Ecto neural progenitor cell (in vitro differentiated cells): ENCODE results near the gene FBXL17.

Experiments
- DNase-seq: peaks from one replicate; pipeline ENCODE4 v3.0.0-alpha.2; 2018; ENCODE audit warnings: low spot score

Gene FBXL17

DNA sequence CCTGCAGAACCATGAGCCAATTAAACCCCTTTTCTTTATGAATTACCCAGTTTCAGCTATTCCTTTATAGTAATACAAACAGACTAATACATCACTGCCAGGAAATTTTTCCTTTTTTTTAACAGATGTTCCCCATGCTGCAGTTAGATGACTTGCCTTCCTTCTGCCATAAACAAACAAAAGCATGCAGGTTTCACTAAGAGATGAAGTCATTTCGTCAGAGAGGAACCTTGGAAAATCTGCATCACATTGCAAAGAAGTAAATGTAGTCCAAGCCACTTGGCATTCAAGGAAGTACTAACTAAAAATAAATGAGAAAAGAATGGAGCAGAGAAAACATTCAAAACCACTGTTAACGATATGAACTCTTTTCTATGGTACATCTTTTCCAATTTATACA, 517.1 kb downstream of the FBXL17 start:
- no peak for DNase-seq

DNA sequence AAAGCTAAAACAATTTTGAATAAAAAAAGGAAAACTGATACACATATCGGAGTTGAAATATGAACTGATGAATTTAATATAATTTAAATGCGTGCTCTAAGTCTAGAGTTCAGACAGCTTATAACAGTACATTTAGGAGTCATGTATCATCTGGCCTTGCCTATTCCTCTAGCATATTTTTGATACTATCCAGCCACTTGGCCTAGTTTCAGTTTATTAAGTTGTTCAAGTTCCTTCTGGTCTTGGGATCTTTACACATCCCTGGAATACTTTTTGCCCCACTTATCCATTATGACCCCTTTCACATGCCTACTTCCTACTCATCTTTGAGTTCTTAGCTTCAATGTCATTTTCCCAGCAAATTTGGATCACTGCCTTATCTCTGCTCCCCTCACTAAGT, 518.8 kb downstream of the FBXL17 start:
- DNase-seq, result no peak

DNA sequence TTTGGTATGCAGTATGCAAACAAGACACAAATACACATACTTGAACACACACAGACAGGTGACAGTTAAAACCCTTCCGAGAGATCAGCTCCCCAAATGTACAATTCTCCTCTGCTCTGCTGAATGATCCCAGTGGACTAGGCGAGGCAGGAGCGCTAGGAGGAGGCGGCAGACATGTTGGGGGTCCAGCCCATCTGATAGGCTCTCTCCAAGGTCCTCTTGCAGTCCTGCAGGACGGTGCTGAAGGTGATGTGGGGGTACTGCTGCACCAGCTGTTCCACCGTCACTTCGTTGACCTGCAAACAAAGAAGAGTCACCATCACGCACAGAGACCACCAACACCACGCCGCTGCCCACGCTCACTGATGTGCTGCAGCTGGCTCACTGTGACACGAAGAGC, 520.3 kb downstream of the FBXL17 start:
- no peak for DNase-seq

DNA sequence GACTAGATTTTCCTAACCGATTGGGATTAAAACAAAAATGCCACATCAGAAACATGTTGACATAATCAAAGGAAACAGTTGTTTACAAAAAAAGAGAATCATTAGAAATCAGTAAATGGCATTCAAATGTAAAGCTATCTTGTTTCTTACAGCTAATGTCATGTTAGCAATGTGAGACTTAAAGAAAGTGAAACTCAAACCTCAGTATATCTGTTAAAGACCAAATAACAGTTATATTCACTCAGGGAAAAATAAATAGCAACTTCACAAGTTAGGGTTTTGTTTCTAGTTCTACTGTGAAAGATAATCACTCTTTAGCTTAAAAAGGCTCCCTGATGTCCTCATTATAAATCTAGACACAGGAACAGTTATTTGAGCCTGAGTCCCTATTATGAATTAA, 521.9 kb downstream of the FBXL17 start:
- no peak for DNase-seq

DNA sequence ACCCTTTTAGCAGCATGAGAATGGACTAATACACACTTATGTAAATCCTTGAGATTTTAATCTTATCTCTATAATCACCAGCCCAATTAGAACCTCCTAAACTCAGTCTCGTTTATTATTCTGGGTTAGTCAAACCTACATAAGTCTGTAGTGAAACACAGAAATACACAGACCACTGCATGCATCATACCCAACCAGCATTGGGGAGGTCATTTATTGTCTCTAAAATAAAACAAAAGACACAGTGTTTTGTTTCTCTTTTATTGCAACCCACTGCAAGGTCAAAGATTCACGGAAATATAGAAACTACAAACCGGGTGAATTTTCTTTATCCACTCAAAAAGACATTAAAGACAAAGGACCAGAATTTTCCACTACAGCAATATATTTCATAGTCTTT, 523.1 kb downstream of the FBXL17 start:
- DNase-seq, result no peak

DNA sequence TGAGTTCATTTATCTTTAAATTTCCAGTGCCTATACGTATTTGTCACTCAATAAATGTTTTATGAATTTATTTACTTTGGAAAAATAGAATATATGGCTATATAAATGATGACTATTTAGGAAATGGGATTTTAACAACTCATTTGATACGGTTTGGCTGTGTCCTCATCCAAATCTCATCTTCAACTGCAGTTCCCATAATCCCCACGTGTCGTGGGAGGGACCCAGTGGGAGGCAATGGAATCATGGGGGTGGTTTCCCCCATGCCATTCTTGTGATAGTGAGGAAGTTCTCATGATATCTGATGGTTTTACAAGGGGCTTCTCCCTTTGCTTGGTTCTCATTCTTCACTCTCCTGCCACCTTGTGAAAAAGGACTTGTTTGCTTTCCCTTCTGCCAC, 523.6 kb downstream of the FBXL17 start:
- DNase-seq, result no peak

DNA sequence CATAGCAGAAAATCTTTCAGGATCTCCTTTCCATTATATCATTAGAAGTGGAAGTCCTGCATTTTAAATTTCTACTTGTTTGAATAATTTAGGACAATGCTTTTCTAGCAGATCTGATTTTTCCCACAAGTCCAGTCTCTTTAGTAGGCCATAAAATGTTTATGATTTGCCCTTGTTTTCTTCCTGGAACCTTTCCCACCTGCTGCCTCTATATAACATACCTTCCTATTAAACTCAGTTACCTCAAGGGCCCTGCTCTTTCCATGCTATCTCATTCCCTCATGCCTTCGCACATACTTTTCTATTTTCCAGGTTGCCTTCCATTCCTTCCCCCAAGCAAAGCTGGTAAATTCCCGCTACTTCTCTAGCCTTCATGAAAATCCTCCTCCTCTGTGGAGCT, 524.1 kb downstream of the FBXL17 start:
- DNase-seq, result no peak

DNA sequence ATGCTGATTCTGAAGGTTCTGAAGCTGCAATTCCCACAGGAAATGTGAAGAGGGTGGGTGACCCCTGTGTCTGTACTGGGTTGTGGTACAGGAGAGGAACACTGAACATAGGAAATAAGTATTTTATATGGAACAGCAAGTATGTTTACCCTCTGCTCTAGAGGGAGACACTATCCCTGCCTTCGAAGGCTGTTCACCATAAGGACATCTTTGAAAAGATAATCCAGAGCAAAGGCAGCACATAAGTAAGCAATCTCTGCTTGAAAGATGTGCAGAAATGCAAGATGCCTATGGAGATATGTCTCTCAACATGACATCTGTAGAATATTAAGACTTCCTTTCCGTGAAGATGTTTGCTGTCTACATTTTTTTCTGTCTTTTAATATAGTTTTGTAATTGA, 526.7 kb downstream of the FBXL17 start:
- no peak for DNase-seq

DNA sequence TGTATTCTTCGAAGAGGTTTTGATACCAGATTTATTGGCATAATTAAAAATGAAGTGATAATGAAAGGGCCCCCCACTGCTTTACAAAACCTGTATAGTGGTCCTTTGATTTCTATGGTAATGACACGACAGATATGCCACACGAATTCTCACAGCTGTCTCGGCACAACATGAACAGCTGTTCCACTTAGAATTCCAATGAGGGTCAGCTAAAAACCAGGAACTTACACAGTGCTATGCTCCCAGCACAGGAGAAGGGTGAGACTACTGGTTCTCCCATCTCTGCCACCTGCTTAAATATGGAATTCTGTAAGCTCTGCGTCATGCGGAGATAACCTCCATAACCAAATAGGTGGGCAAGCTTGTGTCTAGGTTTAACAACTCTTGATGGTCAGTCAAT, 528.2 kb downstream of the FBXL17 start:
- DNase-seq, result no peak

DNA sequence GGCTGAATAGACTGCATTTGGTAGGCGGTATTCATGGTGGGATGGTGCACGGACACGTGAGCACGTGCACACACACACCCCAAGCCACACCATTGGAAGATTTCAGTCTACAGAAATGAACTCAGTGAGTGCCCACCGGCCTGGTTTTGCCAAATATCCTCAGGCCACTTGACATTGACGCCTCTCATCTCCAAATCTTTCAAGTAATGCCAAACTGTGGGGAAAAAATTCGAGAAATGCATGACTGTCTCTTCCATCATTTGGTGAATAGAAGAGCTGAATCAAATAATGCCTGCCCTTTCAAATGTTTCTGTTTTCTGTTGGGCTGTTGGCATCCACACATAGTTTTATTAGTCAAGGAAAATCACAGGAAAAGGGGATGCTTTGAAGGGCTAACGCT, 528.9 kb downstream of the FBXL17 start:
- DNase-seq, result no peak

DNA sequence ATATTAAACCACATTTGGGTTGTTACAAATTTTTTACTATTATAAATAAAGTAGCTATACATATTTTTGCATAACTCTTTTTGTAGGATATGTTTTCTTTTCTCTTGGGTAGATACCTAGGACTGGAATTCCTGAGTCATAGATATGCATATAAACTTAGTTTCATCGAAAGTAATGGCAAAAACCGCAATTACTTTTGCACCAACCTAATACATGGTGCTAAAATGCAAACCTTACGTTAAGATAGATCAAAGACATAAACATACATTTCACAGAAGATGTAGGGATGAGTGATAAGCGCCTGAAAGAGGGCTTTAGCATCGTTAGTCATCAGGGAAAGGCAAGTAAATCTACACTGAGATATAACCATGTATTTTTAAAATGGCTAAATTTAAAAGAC, 532.8 kb downstream of the FBXL17 start:
- DNase-seq, result no peak

DNA sequence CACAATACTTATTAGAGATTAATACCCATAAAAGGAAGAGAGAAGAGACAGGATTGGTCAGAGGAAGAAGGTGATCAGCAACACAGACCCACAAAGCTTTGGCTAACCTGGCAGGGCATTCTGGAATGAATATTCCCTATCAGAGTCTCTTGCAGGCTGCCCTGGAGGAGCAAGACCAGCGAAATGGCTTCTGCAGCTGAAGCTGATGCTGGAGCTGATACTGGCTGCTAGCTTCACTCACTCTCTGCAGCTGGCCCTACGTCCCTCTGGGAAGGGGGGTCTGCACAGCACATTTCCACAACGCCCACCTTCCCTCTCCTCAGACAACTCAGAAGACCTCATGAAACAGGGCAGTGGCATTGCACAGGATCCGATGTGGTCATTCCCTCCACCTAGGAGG, 541.3 kb downstream of the FBXL17 start:
- DNase-seq, result no peak

DNA sequence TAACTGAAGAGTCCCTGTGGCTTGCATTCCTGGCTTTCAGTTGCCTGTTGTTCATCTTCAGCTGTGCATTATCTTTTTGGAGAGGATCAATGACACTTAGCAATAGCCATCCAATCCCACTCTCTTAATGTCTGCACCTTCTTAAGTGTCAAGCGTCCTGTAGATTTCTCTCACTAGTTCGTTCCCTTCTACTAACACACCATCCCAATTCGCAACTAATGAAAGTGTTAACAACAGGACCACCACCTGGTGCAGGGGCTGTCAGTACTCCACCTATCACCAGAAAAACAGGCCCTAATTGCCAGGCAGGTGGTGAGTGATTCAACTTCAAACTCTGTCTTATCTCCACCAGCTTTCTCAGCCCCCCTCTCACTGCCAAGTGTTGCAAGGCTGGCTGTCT, 541.7 kb downstream of the FBXL17 start:
- no peak for DNase-seq

DNA sequence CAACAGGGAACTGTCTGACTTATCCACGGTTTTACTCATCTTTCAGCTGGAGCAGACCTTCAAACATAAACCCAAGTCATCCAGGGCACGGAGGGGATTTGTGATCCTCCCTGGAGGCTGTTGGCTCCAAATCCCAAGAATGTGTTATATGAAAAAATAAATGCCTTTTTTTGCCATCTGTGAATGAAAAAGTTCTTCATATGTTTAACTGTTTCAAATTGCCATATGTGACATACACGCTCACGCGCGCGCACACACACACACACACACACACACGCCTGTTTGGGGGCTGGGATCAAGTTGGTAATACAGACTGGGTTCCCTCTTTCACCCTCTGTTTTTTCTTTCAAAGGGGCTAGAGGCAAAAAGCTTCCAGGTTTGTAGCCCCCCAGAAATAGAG, 546.8 kb downstream of the FBXL17 start:
- DNase-seq, result no peak

DNA sequence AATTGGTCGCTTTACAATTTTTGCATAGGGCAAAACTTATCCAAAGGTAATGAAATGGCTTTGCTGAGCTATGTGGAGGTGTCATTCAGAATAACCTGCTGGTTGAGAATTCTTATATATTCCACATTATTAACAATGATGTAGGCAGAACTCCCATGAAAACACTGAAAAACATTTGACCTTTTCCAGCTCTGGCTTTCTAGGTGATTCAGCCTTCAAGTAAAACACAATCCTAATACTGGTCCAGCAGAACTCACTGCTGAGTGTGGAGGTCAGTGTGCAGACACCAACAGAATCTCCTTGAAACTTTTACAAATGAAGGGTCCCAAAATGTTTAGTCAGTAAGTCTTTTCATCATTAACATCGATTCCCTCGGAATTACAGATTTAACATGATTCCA, 549.2 kb downstream of the FBXL17 start:
- no peak for DNase-seq

DNA sequence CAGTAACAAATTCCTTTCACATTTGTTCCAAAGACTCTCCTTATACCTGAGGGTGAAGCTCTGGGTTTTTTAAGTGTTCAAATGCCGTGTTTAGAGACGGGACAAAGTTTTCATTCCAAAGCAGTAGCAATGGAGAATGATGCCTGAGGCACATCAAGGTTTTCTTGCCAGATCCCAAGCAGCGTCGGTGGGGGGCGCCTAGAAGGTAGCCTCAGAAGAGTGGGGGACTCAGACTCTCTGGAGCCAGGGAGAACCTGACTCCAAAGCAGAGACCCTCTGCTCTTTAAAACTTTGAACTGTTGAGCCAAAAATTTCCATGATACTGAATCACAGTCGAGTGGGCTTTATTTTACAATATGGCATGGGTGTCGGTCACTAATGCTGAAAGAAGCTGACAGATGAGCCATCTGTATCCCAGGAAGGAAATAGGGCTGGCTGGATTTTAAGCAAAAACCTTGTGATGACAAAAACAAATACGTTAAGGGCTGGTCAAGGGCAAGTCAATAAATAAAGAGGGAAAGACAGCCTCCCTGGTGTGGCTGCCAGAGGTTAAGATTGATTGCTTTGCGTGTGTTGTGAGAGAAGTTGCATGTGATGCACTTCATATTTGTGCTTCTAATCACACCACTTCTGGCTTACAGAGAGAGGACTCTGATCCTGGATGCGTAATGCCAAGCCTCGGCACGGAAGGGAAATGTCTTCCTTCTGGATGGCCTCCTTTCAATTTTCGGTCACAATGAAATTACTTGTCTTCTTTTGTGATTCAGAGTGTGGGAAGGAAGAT, 550.1 kb downstream of the FBXL17 start:
- DNase-seq, result no peak

DNA sequence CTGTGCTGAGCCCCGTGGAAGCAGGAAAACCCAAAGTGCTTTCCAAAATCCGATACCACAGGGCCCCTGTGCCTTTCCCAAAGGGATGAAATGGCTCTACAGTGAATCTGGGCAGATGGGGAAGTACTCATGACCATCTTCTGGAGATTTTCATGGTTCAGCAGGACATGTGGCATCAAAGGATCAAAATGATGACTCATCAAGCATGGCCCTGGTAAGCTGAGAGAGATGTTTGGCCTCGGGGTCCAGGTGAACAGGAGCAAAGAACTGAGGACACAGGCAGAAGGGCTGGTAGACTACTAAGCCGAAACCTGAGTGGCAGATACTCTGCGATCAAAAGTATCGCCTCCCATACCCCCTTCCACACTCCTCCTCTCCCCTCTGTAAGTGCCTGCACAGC, 551.1 kb downstream of the FBXL17 start:
- no peak for DNase-seq

DNA sequence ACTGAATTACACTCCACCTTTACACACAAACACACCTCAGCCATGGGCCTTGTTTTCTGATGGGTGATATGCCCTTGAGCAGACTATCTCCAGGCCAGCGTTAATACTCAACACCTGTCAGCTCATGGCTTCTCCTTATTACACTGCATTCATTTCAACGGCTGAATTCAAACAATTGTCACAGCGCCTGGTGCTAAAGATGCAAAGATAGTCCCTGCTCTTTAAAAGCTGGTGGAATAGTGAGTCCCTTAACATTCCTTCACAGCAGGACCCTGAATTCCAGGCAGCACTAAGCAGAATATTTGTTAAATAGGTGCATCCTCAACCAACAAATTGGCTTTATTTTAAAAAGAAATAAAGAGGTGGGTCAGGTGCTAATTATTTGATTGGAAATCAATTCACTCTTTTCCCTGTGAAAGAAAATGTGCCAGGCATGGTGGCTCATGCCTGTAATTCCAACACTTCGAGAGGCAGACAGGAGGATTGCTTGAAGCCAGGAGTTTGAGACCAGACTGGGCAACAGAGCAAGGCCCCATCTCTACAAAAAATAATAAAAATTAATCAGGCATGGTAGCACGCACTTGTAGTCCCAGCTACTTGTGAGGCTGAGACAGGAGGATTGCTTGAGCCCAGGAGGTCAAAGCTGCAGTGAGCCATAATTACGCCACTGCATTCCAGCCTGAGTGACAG, 555.4 kb downstream of the FBXL17 start:
- peak; percentile 42 for DNase-seq

DNA sequence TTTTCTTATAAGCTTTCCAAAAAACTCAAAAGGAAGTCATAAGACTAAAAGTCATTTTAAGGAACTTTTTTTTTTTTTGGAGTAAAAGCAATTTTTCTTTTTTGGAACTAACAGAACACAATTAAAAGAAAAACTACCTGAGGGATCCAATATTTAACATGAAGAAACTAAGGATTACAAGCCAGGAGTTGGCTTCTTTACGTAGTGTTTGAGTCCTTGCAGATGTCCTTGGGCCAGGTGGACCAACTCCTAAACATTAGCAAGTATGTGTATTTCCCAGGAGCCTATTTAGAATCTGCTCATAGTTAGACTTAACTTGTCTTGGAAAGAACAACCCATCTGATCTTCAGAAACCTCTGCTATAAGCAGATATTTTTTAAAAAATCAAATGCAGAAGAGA, 557.1 kb downstream of the FBXL17 start:
- DNase-seq, result no peak

DNA sequence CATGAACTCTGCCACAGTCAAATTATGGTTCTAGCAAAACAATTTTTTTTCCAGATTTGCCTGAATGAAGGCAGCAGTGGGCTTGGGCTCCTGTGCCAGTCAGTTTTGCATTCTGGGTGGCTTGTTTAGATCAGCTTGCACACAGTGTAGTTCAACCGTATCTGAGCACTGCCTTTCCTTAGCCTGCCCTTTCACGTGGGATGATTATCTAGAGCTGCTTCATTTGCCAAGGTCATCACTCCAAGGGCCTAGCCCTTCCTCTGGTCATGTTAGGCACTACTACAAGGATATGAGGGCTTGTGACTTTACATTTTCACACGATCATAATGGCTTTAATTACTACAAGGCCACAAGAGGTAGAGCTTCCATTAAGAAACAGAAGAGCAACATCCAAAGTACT, 560.6 kb downstream of the FBXL17 start:
- DNase-seq, result no peak

DNA sequence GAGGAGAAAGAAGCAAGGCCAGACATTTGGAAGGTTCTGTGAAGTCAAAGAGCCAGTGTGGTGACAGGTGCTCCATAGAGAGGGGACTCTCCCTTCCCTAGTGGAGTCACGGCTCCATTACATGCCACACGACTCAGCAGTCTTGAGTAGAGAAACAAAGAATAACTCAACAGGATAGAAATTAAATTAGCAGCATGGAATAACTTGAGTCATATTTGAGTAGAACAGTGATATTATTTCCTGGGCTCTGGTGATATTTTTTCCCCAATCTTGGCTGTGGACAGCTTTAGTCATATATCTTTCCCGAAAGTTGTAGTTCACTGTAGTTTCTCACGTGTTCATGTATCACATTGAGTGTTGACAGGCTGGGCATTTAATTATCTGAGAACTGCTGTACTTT, 561.5 kb downstream of the FBXL17 start:
- DNase-seq, result no peak

DNA sequence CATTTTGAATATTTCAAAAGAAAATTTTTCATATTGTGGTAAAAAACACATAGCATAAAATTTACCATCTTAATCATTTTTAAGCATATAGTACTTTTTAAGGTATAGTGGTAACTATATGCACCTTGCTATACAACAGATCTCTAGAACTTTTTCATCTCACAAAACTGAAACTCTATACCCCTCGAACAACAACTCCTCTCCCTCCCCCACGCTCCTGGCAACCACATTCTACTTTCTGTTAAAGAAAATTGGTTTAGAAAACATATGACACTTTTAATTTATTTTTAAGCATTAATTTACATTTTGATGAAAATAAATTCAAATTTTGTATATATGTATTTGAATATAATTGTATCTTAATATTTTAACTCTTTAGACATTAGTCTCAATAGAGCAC, 563.9 kb downstream of the FBXL17 start:
- no peak for DNase-seq

DNA sequence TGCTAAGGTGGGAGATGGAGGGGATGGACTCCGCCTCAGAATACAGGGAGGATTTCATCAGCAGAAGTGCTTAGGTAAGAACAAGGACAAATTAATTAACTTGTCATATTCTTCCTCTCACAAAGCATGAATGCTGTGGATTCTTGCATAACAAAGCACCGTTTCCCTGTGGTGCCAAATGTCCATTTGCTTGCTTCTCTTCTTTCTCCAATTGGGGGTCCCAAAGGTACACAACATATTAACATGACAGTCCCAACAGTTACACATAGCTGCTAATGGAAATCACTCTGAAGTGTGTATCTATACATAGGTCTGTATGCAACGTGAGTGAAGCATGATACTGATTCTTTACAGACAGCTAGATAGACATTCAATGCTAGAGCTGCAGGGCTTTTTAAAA, 564.5 kb downstream of the FBXL17 start:
- DNase-seq, result no peak

DNA sequence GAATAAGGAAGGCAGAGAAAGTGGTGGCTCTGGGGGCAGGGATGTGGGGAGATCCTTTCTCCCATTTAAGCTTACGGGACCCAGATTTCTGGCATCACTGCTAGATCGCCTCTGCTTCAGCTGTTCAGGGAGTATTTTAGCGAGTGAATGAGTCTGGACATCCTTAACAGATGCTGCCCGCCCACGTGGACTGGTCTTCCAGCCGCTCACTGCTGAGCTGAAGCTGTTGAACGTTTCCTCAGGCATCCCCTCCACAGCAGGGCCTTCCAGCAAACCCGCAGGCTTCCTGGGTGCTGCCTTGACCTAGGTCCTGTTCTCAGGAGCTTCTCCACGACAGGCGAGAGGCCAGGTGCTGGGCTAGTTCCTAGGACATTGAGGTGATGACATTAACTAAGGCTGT, 566.8 kb downstream of the FBXL17 start:
- DNase-seq, result no peak
